GM12865 (cell line): ENCODE results near the gene NLRP1.
"Not testable (repeated sequence)": the region's sequence is repeated elsewhere in the genome, so short reads cannot be mapped to it uniquely, and the experiment has no call there.

Experiments
- DNase-seq: peaks from one replicate; pipeline ENCODE4 v3.0.0; 2010; ENCODE audit warnings: low read depth
- H3K4me3 ChIP-seq: 2 replicates; pipeline ENCODE4 v1.5.1; 2011; ENCODE audit warnings: mild to moderate bottlenecking, low read depth, low read length, control low read depth
- CTCF ChIP-seq: IDR thresholded peaks from 2 replicates; pipeline ENCODE4 v1.5.1; 2011; ENCODE audit warnings: low read length, control low read depth, low read depth, inconsistent platforms; ENCODE audit not compliant: insufficient read depth; ENCODE audit errors: missing control alignments

NLRP1 gene

GRCh38 chr17:5582209-5583185 lies 1.8 kb downstream of the NLRP1 start:
- DNase-seq, result no peak
- no peak overlapping the region for H3K4me3 ChIP-seq
- no peak for TF ChIP-seq CTCF

DNA sequence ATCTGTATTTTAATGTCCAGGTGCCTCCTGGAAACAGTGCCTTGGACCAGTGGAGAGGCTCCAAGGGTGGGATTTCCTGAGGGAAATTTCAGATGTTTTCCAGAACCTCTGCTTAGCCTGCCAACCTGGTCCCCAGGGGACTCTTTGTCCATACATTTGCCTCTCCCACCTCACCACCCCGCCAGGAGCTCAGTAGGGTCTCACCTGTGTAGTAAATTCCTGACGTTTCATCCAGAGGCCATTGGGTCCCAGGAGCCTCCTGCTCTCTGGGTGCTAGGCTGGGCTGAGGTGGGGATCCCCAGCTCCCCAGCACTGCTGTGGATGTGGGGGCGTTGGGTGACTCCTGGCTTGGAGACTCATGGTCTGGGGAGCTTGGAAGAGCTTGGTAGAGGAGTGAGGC lies 2.7 kb downstream of the NLRP1 start:
- DNase-seq, result no peak
- TF ChIP-seq CTCF, result no peak
- H3K4me3 ChIP-seq, result no peak overlapping the region

GRCh38 chr17:5580969-5581368 lies 3.3 kb downstream of the NLRP1 start:
- TF ChIP-seq CTCF, result no peak
- no peak for DNase-seq
- H3K4me3 ChIP-seq, result no peak overlapping the region

DNA sequence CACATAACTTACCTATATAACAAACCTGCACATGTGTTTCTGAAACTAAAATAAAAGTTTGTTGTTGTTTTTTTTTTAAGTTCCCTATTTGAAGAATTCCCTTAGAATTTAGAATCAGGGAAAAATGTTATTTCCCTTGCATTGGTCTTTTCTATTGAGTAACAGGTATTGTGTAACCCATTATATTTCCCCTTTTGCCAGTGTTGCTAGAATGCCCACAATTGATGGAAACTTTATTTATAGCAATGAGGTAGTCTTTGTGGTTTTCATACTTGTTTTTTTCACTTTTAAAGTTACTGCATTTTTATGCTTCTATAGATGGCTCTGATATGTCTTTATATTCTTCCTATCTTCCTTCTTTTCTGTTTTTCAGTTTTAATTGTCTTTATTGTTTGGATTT lies 3.9 kb downstream of the NLRP1 start:
- DNase-seq, result no peak
- H3K4me3 ChIP-seq, result no peak overlapping the region
- no peak for TF ChIP-seq CTCF

DNA sequence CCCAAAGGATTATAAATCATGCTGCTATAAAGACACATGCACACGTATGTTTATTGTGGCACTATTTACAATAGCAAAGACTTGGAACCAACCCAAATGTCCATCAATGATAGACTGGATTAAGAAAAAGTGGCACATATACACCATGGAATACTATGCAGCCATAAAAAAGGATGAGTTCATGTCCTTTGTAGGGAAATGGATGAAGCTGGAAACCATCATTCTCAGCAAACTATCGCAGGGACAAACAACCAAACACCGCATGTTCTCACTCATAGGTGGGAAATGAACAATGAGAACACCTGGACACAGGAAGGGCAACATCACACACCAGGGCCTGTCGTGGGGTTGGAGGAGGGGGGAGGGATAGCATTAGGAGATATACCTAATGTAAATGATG lies 5.5 kb downstream of the NLRP1 start:
- not testable (repeated sequence) for H3K4me3 ChIP-seq, DNase-seq

- H3K4me3 ChIP-seq, DNase-seq: not testable (repeated sequence)
These were observed 11.3 kb downstream of the NLRP1 start for GRCh38 chr17:5573017-5573416.

- no peak for TF ChIP-seq CTCF
- no peak for DNase-seq
These were observed 13.0 kb downstream of the NLRP1 start for GRCh38 chr17:5571281-5571680.

GRCh38 chr17:5565808-5566207 lies 18.5 kb downstream of the NLRP1 start:
- DNase-seq, result no peak

More at GRCh38 chr17:5571281-5571680, 13.0 kb downstream of the NLRP1 start:
- H3K4me3 ChIP-seq, result no peak overlapping the region

More at GRCh38 chr17:5565808-5566207, 18.5 kb downstream of the NLRP1 start:
- H3K4me3 ChIP-seq, result no peak overlapping the region
- no peak for TF ChIP-seq CTCF
